HG02678 (cell line): ENCODE measurements around the gene SMG5.
"Not testable (repeated sequence)": the region's sequence is repeated elsewhere in the genome, so short reads cannot be mapped to it uniquely, and the experiment has no call there.

ENCODE experiments used
- ATAC-seq: cut with Tn5 transposase; IDR thresholded peaks from one replicate; pipeline ENCODE4 v1.9.1; 2021; ENCODE audit warnings: mild to moderate bottlenecking, moderate library complexity; ENCODE audit not compliant: unreplicated experiment

SMG5 gene

DNA sequence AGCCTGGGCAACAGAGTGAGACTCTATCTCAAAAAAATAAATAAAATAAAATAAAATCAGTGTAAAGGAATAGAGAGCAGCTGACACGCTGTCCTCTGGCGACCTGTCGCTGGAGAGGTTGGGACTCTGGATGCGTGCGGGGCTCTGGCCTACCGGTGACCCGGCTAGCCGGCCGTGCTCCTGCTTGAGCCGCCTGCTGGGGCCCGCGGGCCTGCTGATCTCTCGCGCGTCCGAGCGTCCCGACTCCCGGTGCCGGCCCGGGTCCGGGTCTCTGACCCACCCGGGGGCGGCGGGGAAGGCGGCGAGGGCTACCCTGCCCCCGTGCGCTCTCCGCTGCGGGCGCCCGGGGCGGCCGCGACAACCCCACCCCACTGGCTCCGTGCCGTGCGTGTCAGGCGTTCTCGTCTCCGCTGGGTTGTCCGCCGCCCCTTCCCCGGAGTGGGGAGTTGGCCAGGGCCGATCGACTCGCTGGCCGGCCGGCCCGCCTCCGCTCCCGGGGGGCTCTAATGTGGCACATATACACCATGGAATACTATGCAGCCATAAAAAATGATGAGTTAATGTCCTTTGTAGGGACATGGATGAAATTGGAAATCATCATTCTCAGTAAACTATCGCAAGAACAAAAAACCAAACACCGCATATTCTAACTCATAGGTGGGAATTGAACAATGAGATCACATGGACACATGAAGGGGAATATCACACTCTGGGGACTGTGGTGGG, 66.1 kb downstream of the SMG5 start:
- not testable (repeated sequence) for ATAC-seq

DNA sequence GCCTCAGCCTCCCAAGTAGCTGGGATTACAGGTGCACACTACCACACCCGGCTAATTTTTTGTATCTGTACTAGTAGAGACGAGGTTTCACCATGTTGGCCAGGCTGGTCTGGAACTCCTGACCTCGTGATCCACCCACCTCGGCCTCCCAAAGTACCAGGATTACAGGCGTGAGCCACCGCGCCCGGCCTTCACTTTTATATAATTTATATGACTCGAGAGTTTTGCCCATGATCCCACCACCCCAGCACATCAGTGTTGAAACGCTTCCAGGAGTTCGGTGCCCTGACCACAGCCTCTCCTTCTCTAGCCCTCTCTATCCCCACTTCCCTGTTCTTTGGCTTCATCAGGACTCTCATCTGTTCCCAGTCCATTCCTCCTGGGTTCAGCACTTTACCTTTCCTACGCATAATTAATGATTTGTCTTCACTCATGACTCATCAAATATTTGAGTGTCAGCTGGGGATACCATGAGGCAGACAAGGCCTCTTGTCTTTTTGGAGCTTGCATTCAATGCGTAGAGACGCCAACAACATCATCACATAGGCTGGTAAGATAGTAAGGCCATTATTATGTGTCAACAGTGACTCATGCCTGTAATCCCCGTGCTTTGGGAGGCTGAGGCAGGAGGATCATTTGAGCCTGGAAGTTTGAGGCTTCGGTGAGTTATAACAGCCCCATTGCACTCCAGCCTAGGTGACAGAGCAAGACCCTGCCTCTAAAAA, 68.4 kb downstream of the SMG5 start:
- ATAC-seq: no peak

DNA sequence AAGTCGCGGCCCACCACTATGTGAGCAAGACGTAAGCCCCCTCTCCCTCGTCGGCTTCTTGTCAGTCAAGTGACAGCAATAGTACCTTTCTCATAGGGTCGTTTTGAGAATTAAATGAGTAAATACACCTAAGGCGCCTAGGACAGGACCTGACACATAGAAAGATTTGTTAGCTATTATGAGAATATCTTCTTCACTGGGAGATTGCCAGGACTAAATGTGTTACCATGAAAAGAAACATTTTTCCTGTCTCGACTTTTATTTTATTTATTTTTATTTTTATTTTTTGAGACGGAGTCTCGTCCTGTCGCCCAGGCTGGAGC, 69.0 kb downstream of the SMG5 start:
- peak; percentile 1 for ATAC-seq

DNA sequence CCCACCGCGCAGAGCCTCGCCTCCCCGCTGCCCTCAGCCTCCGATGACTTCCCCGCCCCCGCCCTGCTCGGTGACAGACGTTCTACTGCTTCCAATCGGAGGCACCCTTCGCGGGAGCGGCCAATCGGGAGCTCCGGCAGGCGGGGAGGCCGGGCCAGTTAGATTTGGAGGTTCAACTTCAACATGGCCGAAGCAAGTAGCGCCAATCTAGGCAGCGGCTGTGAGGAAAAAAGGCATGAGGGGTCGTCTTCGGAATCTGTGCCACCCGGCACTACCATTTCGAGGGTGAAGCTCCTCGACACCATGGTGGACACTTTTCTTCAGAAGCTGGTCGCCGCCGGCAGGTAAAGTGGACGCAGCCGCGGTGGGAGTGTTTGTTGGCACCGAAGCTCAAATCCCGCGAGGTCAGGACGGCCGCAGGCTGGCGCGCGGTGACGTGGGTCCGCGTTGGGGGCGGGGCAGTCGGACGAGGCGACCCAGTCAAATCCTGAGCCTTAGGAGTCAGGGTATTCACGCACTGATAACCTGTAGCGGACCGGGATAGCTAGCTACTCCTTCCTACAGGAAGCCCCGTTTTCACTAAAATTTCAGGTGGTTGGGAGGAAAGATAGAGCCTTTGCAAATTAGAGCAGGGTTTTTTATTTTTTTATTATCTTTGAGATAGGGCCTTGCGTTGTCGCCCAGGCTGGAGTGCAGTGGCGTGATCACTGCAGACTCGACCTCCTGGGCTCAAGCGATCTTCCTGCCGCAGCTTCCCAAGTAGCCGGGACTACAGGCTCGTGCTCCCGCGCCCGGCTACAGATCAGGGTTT, 69.6 kb downstream of the SMG5 start, which contains the start of gene PMF1:
Gene PMF1 (plus strand): TSS at position 175 of the 811 bp plus-strand sequence. CDS start 9 bp downstream, at position 184.
- ATAC-seq: peak; percentile 95

DNA sequence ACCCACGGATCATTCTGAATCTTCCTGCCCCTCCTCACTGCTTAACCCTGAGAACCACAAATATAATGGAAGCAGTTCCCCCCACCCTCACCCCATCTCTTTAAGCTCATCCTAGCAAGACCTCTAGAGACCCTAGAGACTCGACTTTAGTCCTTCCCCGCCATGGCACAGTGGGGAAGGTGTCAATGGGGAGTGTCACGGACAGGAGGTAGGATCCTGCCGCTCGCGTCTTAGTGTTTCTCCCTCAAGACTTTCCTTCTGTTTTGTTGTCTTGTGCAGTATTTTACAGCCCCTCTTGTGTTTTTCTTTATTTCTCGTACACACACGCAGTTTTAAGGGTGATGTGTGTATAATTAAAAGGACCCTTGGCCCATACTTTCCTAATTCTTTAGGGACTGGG, 70.5 kb downstream of the SMG5 start:
- no peak for ATAC-seq

DNA sequence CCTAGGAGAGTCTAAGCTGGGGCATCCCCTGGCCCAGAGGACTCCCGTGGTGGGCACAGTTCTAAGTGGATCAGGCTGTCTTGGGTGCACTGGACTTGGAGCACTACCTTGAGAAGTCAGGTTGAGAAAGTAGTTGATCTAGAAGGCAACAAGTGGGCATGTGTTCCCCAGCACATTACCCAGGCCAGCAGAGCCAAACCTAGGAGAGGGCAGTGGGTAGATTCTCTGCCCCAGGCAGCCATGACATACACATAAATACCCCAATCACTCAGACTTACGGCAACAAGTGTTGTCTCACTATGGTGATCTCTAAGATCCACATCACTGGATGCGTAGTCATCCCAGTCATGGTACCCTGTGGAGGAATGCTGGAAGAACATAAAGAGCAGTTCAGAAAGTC, 71.4 kb downstream of the SMG5 start:
- no peak for ATAC-seq

DNA sequence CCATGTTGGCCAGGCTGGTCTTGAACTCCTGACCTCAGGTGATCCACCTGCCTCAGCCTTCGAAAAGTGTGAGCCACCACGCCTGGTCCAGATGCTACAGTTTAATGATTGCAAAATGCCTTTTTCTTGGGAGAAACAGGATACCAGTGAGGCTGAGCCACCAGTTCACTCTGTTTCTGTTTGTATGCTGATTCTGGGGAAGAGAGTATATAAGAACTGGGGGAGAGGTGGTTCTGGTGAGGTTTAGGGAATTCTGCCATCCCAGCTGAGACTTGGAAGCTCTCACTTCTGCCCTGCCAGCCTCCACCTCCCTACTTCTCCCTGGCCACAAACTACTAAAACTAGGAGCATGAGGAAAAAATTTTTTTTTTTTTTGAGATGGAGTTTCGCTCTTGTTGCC, 77.9 kb downstream of the SMG5 start:
- no peak for ATAC-seq

DNA sequence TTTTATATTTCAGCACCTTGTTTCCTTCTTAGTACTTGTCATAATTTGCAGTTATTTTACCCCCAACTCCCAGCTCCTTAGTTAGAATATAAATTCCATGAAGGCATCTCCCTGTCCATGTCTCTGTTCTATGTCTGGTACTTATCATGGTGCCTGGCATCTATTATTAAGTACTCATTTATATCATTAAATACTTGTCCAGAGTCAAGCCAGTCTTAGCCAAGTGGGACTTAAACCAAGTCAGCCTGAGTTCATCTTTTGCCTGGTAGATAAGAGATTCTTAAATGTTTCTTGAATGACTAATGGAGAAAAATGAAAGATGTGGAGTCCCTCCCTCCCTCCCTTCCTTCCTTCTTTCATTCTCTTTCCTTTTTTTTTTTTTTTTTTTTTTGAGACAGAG, 79.3 kb downstream of the SMG5 start:
- ATAC-seq: no peak

DNA sequence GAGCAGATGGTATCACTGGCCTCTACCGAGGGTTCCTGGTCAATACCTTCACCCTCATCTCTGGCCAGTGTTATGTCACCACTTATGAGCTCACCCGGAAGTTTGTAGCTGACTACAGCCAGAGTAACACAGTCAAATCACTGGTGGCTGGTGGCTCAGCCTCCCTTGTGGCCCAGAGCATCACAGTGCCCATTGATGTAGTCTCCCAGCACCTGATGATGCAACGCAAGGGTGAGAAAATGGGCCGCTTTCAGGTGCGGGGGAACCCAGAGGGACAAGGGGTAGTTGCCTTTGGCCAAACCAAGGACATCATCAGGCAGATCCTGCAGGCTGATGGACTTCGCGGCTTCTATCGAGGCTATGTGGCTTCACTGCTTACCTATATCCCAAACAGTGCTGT, 82.6 kb downstream of the SMG5 start:
- ATAC-seq: no peak
